ENCODE results near the gene POU4F1.
A peak's percentile ranks its signal among the peaks of the same experiment; 100 is the strongest.

Gene POU4F1

DNA sequence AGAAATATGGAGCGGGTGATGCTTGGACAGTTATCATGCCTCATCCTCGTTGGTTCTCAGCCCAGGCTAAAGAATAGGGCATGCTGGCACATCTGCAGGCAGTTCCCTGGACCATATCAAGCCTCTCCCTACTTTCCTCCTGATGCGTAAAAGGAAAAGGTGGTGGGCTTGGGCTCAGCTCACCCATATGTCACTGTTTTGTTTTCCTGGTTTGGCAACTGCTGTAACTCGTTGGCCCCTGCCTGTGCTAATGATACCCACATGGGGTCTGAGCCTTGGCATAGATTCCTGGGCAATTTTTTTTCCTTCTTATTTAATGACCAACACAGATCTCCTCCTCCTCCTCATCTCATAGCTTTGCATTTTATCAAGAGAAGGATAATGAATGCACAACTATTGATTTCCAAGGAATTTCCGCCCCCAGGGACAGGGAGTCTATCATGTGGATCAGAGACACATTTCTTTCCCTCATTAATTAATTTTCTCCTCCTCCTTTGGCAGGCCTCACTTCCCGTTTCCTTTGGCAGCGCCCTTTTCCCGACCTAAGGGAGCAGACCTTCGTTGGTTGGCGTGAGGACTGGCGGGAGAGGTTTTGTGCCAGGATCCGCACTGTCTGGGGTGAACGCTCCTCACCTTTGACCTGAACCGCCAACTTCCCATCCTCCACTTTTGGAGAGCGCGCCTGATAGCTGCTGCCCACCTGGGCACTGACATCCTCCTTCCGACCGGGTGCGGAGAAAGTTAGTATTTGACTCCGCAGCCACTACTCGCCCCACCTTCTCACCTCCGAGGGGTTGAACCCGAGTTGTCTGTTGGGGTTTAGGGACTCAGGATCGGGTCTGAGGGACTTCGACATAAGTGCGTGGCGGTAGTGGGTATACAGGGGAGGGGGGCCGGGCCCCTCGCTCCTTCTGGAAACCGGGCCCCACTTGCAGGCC, 3.4 kb upstream of the POU4F1 start:
- DNase-seq = no peak

DNA sequence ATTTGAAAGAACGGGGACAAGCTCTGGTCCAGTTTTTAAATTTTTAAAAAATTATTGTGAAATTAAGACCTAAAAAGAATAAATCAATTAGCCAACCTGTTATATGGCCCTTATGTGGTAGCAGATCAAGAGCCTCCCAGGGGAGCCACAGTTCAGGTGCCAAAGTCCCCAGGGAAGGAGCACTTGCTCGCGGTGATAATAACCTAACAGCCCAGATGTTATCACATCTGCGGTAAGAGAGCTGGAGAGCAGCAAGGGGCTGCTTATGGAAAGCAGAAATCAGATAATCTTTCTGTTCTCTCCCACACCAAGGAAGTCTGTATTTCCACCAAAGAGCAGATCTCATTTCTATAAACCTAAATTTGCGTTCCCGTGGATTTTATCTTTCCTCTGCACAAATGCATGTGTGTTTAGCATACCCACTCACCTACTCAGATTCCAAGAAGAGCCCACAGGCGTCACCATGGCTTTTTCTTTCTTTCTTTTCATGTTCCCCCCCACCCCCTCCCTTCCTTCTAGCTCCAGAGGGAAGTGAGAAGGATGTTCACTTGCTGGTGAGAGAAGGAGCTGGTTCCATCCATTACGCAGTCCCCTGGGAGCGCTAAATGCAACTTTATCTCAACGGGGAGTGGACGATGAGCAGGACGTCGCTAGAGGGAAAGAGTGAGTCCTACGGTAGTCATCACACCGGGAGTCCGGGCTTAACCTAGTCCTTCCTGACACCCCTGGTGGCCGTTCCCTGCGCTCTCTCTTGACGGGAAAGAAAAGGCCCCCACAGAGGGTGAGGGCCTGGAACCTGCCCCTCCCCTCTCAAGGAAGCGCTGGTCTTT, 1.6 kb upstream of the POU4F1 start:
- no peak for DNase-seq

DNA sequence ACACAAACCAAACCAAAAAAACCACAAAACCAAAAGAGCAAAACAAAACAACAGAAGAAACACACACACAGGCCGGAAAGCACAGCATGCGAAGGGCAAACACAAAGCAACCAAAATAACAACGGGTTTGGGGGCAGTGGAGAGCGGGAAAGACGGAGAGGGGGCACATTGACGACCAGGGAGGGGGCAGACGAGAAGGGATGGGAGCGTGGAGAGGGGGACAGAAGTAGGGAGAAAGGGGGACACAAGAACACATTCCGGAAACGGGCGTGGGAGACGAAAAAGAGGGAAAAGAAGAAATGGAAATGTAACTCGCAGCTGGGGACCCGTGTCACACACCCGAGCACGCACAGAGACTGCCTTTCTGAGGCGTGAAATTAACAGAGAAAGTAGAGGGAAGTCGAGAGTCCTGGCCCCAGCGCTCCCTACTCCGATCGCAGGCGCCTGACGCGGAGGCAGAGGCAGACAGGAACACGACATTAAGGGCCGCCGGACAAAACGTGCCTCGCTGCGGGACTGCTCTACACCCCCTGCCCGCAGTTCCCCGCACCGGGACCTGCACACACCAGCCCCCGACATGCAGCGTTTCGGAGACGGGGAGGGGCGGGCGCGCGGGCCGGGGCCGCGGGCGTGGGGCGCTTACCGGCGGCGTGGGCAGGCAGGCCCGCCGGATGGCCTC, 652 bp downstream of the POU4F1 start:
- peak in 1 of 2 donors; percentile 18 for DNase-seq

DNA sequence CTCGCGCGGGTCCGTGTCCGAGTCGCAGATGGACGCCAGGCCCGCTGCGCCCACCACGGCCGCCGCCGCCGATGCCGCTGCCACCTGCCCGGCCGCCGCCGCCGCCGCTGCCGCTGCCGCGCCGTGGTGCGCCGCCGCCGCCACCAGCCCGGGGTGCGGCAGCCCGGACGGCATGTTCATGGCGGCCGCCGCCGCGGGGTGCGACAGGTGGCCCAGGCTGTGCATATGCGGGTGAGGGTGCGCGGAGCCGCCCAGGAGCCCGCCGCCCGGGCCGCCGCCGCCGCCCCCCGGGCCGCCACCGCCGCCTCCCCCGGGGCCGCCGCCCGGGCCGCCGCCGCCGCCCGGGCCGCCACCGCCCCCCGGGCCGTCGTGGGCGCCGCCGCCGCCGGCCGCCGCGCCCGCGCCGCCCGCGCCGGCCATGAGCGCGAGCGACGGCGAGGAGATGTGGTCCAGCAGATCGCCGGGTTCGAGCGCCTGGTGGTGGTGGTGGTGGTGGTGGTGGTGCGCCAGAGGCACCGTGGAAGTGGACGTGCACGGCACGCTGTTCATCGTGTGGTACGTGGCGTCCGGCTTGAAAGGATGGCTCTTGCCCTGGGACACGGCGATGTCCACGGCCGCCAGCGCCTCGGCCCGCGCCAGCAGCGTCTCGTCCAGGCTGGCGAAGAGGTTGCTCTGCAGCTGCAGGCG, 1.3 kb downstream of the POU4F1 start:
- DNase-seq = no peak

DNA sequence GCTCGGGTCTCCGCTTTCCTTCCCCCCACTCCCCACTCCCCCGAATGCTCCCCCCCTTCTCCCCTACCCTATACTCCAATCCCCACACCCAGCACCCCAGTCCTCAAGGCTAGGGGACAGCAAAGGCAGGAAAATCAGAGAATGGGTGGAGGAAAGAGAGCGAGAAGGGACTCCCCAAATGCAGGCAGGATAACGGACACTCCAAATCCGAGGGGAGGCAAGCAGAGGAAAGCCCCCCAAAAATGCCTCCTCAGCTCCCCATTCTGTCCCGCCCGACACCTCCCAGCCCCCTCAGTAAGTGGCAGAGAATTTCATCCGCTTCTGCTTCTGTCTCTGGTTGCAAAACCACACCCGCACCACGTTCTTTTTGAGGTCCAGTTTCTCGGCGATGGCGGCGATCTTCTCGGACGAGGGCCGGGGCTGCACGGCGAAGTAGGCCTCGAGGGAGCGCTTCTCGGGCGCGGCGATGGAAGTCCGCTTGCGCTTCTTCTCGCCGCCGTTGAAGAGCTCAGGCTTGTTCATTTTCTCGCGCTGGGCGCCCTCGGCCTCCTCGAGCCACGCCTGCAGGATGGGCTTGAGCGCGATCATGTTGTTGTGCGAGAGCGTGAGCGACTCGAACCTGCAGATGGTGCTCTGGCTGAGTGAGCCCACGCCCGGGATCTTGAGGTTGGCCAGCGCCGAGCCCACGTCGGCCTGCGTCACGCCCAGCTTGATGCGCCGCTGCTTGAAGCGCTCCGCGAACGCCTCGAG, 2.1 kb downstream of the POU4F1 start:
- DNase-seq = no peak

DNA sequence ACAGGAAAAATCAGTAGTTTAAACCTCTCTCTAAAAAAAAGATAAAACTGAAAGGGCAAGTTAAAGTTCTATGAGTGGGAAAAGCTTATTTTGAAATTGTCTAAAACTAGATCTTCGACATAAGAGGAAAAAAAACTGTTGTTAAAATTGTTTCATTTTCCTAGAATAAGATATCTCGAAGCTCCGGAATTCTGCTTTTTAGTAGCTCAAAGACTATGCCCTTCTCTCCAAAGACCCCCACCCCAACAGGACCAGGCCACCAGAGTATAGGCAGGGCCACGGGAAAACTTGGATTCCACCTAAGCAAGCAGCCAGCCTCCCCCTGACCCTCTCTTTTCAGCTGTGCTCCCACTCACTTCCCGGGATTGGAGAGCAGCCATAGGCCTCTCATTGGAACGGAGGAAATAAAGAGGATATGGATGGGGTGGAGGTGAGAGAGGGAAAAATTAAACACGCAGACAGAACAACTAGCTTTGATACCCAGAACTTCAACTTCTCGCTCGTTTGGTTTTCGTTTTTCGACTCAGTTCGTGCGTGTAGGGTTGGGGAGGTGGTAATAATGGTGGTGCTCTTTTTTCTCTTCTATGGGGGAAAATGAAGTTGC, 3.0 kb downstream of the POU4F1 start:
- DNase-seq = no peak

DNA sequence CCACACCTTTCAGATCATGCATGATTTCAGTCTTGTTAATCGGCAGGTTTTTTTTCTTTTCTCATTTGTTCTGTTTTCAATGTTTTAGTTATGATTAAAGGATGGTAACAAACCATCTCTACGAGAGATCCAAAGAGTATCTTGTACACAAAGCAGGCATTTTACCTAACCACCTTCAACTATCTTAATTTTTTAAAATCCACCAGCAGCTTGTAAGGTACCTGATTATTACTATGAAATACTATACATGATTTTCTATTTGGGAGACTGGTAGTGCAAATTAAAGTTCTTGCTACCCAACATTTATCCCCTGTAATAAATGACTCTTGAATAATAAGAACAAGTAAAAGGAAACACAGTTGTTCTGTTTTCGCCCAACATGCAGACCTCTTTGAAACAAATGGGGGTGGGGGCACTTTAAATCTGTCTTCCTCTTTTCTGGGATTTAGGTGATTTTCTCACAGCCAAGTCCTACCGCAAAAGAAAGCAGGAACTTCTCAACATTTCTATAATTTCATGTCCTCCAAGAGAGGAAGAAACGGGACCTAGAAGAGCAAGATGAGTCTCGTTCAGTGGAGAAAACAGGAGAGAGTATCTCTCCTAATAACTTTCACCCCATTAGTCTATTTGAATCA, 3.6 kb downstream of the POU4F1 start:
- DNase-seq = peak; percentile 23 to 50

DNA sequence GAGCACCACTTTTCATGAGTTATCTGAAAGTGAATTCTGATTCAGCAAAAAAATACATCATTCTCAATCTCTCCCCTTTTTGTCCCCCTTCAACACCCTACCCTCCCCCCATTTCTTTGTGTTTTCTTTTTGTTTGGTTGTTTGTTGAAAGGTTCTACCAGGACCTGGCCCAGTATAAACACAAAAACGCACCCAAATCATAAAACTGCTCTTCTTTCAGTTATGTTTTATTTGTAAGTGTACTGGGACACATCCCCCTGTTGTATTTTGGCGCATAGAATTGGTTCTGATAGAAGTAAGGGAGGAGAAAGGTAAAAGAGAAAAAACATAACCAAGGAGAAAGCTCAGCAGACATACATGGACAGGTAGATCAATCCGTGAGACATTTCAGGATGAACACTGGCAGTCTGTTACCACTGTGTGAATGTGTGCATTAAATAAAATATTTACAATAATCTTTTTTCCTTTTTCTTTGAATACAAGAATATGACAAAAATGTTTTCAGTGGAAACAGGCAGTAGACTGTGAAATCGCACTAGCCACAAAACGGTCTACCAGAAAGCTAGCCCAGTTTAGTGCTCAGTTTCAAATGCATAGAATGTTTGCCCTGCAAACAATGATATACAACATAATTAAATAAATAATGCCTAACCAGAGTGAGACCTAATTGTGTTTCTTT, 4.2 kb downstream of the POU4F1 start:
- DNase-seq = no peak

DNA sequence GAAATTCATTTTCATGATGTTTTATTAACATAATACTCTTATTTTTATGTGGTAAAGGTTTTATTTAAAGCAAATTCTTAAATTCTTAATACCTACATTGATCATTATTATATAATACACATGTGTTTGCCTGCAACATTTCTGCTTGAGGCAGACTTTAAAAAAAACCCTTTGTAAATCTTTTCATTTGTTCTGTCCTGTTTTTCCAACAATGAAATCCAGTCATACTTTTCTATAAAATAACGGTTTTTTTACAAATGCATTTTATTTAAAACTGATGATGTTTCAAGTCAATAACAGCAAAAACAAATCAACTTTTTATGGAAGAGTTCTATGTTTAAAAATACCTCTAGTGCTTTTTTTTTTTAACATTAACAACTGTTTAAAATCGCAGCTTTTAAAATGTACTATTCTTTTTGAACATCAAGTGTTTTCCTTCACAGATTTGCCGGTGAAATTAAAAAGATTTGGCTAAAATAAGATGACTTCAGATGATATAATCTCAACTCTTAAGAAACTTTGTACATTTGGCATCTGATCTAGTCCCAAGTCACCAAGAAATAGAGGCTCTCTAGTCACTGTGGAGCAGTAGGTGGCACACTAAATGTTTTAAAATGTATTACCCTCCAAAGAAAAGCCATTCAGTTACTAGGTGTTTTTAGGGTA, 5.1 kb downstream of the POU4F1 start:
- DNase-seq = no peak

DNA sequence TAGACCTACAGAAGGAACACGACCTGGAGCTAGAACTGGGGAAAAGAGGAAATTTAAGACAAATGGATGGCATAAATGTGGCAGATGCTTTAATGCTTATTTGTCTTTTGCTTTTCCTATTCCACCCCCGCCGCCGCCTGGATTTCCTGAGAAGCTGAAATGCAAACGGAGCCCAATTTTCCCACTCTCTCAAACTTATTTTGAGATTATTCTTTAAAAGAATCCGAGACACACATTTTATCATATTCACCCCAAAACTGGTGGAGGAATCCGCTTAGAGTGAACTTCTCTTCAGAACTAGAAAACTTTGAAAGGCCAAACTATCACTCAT, 5.8 kb downstream of the POU4F1 start:
- no peak for DNase-seq

DNA sequence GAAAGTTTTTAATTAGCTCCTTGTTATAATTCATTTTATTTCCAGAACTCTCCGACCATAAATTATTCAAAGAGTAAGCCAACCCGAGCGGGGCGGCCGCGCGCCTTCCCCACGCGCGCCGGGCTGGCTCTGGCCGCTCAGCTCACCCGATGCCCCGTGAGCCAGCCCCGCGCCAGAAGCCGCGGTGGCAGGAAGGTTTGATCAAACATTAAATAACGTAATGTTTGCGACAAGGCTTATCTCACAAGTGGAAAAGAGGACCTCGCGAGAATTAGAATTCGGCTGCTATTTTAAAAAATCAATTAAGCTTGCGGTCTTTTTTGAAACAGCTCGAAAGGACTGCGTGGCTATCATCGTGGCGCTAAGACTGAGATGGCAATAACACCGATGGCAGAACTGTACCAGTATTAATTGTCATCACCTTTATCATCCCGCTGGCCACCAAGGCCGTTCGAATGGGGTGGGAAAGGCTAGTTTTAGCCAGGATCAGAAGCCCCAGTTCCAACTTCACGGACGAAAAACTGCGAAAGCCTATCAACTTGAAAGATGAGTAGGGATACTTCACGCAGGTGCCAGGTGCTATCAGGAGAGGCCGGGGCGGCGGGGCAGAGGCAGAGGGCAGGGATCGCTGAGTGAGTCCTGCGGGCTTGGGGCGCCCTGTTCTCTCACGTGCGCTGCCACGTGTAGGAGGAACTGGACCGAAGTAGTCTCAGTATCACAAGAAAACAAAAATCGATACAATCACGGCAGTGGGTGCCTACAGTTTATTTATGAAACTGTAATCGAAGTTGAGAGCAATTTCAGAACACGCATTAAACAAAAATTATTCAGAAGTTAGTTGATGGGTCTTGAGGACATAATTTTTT, 6.4 kb downstream of the POU4F1 start:
- DNase-seq = no peak

DNA sequence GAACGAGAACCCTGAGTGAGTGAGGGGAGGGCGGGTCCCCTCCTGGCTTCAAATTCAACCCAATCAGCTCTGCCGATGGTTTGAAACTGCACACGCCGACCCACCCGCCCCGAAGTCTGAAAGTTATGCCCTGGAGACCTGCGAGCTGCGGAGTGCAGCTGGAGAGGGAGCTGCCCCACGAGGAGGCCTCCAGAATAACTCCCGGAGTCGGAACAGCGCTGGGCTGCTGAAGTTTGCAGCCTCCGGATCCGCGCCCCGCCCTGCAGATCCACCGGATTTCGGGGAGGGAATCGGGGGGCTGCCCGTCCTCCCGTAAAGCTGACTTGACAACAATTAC, 7.0 kb downstream of the POU4F1 start:
- DNase-seq = no peak

DNA sequence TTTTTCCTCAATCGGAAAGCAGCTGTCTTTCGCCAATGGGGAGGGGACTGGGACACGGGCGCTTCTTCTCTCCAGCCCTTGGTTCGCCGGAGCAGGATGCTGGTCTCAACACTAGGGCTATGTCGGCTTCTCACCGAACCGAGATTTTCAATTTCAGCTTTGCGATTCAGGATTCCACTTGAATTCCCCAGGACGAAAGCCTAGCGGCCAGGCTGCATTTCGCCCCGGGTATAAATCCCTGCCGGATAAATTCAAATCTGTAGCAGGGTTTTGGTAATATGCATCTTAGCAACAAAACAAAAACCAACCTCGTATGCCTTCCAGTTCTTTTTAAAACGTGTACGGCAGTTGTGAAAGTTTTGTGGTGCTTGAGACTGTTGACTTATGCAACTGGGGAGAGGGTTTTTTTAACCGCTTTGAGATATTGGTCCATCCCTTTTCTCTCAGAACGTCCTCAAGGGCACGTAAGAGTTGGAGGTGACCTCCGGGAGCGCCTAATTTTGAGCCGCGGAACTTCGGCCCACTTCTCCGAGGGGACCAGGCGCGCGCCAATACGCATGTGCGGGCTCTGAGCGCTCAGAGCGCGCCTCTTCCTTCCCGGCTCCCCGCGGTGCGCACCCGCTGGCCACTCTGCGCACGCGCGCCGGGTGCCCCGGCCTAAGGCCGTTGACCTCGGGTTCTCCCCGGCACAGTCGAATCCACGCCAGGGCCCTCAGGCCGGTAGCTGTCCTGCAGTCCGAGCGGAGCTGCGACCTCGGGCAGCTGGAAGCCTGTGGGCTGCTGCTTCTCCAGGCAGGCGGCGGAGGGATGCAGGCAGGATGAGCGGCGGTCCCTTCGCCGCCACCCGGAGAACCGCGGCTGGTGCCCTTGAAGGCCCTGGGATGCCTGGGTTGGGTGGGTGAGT, 7.6 kb downstream of the POU4F1 start:
- peak; percentile 25 to 41 for DNase-seq

DNA sequence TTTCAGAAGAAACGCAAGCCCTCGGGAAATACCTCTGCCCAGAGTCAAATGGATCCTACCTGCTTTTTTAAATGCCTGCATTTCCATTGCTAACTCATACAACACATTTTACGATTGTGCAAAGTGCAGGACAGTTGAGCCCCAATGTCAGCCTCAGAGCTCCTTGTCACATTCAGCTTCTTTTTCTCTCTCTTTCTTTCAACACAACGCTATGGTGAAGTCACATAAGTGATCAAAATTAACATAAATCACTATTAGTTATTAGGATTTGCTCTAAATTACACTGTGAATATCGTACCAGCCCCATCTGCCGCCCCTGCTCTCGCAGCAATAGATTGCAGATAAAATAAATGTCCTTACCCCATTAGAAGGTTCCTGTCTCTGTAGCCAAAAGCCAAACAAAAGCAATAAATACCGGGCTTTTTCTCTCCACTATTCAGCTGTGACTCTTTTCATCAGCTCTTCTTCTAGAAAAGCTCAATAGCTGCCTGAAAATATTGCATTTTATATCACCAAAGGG, 8.8 kb downstream of the POU4F1 start:
- no peak for DNase-seq

DNA sequence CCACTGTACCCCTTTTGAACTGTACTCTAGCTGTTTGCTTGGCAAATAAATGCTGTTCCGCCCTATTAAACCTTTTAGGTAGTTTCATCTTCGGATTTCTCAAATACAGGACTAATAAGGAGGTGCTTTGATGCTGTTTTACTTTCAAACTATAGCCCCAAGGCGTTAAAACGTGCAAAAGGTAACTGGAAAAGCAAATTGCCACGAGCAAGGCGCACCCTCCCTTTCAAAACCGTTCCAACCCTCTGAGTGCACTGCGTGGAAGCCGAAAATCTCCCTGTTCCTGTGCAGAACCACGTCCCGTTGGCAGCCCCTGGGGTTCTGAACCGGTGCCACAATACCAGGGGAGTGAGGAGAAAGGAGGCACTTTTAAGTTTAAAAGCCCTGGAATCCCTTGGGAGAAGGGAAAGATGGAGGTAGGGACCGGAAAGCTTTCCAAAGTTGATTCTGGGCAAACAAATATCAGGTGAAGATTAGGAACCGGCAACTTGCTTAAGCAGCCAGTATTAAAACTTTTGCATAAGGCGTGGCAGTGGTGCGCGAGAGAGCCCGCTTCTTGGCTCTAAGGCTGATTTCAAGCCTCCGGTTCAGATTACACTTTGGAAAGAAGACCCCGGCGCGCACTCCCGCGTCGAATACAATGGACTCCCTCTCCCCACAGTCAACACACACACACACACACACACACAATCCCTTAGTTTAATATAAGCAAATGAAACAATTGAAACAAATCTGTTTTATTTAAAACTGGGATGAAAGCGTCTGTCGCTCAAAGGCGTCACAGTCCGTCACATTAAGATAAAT, 9.5 kb downstream of the POU4F1 start:
- DNase-seq = no peak

DNA sequence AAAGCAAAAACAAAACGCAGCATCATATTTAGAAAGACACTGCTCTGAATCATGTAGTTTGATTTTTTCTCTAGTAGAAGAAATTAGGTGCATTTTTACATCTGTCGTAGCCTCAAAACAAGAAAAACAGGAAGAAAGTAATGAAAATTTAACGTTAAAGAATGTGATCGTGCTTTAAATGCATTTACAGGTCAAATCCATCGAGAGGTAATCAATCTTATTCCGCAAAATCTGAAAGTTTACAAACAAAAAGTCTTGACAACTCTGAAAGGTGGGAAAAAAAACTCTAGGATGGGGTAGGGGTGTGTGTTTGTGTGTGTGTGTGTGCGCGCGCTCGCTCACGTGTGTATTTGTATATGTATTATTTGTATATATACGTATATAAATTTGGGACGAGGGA, 10.2 kb downstream of the POU4F1 start:
- no peak for DNase-seq

DNA sequence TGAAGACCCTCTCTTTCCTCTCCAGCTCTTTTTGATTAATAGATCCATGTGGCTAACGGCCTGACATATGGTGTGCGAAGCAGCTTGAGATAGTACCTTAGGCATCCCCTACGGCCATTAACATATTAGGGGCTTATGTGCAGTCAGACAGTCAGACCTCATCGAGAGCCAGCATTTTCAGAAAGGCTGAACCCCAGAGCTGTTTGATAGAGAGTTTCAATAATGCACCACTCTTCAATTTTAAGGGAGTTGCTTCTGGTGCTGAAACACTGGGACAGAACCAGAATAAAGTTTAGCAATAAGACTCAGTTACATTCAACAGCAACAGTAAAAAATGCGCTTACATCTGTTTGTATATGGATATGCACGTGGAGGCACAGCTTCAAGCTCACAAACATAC, 10.8 kb downstream of the POU4F1 start:
- DNase-seq = no peak
